Measurements from ENCODE around the gene RABGGTA. TPM values are rescaled to one million over a fixed set of nuclear protein-coding genes. Genes with fewer than 3 reads are reported as not detected.

RABGGTA gene
- total RNA-seq, 1 donor from 2014 or later: 54.0 TPM

DNA sequence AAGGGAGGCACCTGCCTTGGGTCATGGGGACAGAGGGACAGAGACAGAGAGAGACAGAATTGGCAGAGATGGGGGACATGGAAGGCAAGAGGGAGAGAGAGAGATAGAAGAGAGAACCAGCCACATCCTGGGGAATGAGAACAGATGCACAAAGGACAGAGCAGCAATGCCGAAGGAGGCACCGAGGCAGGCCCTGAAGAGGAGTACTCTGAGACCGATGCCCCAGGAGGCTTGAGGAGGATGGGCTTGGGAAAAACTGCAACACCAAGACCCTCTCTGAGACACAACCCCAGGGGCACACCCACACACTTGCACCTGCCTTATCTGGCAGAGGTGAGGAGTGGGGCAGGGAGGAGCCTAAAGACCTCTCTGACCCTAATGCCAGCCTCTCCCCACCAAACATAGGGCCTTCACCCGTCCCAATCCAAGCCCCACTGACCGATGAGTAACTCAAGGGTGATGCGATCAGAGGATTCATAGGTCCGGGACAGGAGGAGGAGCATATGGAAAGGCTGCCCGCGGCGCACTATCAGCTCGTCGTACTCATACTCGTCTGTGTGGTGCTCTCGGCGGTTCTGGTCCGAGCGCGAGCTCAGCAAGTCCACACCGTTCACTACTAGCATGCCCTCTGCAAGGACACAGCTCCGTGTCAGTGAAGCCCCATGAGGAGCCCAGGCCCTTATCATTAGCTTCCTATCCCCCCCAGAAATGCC lies 10.0 kb downstream of the RABGGTA start:
- Histone ChIP-seq H3K4me3 (ENCODE audit: low read depth, low read length) (no peak overlapping the region), H3K27me3 (ENCODE audit: control insufficient read depth, insufficient read depth, low read length) (no peaks in the 10 kb centered on the region), H3K36me3 (ENCODE audit: control insufficient read depth, insufficient read depth, low read length) (peaks cover 1% of the 10 kb centered on the region)
- no peak for TF ChIP-seq CTCF (IDR thresholded peaks at IDR 0.05; ENCODE audit: insufficient read depth, low read length, poor library complexity, severe bottlenecking)
- DNase-seq (ENCODE audit: low read depth): no peak

GRCh38 chr14:24260780-24261157 lies 10.6 kb downstream of the RABGGTA start:
- H3K4me3 ChIP-seq (ENCODE audit: low read depth, low read length): no peak overlapping the region
- TF ChIP-seq CTCF (IDR thresholded peaks at IDR 0.05; ENCODE audit: insufficient read depth, low read length, poor library complexity, severe bottlenecking): no peak
- H3K27me3 ChIP-seq (ENCODE audit: control insufficient read depth, insufficient read depth, low read length): no peaks in the 10 kb centered on the region
- peaks cover 1% of the 10 kb centered on the region for H3K36me3 ChIP-seq (ENCODE audit: control insufficient read depth, insufficient read depth, low read length)
- DNase-seq (ENCODE audit: low read depth): no peak

DNA sequence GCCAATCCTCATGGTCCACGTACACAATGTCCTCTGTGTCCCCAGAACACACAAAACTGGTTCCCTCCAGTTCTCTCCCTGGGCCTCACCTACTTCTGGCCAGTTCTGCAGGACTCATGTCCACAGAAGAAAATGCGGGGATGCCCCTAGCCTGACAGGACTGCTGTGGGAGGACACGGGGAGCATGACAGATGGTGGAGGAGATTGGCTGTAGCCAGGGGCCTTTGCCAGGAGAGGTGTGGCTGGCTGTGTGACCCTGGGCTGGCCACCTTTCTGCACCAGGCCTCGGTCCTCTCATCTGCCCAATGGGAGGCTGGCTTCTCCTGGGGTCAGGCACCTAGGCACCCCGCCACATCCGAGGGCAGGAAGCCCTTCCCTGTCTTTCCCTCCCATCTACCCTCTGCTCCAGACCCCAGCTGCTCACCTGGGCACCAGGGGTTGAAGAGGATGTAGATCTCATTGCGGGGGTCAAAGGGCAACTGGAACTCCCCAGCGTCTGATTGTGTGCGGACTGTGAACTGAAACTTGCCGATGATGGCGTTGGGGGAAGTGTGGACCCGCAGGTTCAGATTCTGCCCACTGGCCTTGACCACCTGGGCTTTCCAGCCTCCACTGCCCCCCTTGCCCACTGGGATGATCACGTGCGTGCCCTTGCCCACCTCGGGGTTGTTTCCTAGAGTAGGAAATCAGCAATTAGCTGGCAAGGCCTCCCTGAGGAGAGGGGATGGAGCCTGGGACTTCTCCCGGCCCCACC lies 11.2 kb downstream of the RABGGTA start:
- no peak for DNase-seq (ENCODE audit: low read depth)
- Histone ChIP-seq H3K4me3 (ENCODE audit: low read depth, low read length) (no peak overlapping the region), H3K36me3 (ENCODE audit: control insufficient read depth, insufficient read depth, low read length) (no peaks in the 10 kb centered on the region), H3K27me3 (ENCODE audit: control insufficient read depth, insufficient read depth, low read length) (no peaks in the 10 kb centered on the region)
- no peak for TF ChIP-seq CTCF (IDR thresholded peaks at IDR 0.05; ENCODE audit: insufficient read depth, low read length, poor library complexity, severe bottlenecking)

DNA sequence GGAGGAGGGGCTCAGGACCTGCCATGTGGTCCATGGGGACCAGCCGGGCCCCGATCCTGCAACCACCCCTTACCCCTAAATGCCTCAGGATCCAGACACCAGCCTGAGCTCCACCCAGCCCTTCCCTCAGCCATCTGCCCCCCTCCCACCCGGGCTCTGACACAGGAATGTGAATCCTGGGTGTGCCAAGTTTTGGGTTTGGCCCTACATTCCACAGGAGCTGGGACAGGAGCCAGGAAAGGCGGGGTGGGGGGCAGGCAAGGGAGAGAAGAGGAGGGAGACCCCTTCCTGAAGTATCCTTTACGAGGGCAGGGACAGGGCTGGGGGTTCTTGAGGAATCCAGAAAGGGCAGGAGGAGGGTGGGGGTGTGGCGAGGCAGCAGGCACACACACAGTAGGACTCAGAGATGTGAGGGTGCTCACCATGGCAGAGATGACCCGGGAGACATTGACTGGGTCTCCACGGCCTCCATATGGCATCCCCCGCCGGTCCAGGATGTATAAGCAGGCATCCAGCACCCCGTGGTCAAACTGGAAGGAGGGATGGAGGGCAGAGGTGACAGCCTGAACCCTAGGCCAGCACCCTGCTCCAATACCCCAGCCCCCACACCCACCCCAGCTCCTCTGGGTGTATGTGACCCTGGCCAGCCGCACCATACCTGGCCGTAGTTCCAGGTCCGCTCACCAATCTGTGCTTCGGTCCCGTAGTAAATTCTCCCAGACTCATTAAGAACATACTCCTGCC lies 11.9 kb downstream of the RABGGTA start:
- Histone ChIP-seq H3K36me3 (ENCODE audit: control insufficient read depth, insufficient read depth, low read length) (no peaks in the 10 kb centered on the region), H3K4me3 (ENCODE audit: low read depth, low read length) (no peak overlapping the region), H3K27me3 (ENCODE audit: control insufficient read depth, insufficient read depth, low read length) (no peaks in the 10 kb centered on the region)
- TF ChIP-seq CTCF (IDR thresholded peaks at IDR 0.05; ENCODE audit: insufficient read depth, low read length, poor library complexity, severe bottlenecking): no peak
- no peak for DNase-seq (ENCODE audit: low read depth)

DNA sequence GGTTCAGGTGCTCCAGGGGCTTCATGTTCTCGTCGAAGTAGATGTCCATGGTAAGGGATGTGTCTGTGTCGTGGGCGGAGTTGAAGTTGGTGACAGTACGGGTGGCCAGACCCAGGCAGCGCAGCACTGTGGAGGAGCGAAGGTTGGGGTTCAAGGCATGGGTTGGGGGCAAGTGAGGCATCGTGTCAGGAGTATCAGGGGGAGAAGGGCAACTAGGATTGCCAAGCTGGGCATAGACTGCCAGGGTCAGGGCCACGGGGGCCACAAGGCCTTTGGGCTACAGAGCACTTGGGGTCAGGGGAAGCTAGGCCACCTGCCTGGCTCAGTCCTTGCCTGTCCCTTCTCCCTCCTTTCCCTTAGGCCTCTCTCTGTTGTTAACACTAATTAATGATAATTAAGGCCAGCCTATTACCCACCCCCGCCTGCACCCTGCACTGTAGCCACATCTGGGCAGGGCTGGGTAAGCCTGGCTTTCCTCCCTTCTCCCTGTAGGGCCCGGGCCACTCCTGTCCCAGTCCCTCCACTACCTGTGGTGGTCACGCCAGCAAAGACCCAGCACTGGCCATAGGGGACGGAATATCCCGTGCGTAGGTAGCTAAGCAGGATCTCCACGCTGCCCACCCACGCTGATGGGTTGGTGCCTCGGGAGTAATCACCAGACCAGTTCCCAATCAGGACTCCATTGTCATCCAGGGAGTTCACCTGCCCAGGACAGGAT lies 12.7 kb downstream of the RABGGTA start:
- DNase-seq (ENCODE audit: low read depth): no peak
- Histone ChIP-seq H3K36me3 (ENCODE audit: control insufficient read depth, insufficient read depth, low read length) (no peaks in the 10 kb centered on the region), H3K27me3 (ENCODE audit: control insufficient read depth, insufficient read depth, low read length) (no peaks in the 10 kb centered on the region), H3K4me3 (ENCODE audit: low read depth, low read length) (no peak overlapping the region)
- TF ChIP-seq CTCF (IDR thresholded peaks at IDR 0.05; ENCODE audit: insufficient read depth, low read length, poor library complexity, severe bottlenecking): no peak

Data from kidney epithelial cell (primary cell).